OCI-LY3 (cell line): ENCODE data around the gene TIMM44.

Experiments
- CTCF ChIP-seq: fragments of 200-600, 300-600 bp; sonication (generic); IDR thresholded peaks from 2 replicates; pipeline ENCODE4 v1.5.1; 2014; ENCODE audit warnings: antibody characterized with exemption, low read length, low read depth
- EZH2phosphoT487 ChIP-seq: fragments of 200-600 bp; shearing (Covaris generic); IDR thresholded peaks from 2 replicates; pipeline ENCODE4 v1.6.1; 2018; ENCODE audit warnings: antibody characterized with exemption, mixed run types, low read depth

- no peak for TF ChIP-seq CTCF
- no peak for TF ChIP-seq EZH2phosphoT487
These were observed 25.5 kb upstream of the TIMM44 start for GRCh38 chr19:7968796-7969554.
